ENCODE measurements around the gene TMEM30B. TPM values are rescaled to one million over a fixed set of nuclear protein-coding genes. Genes with fewer than 3 reads are reported as not detected.

TMEM30B gene
- total RNA-seq, 1 donor from 2014 or later = 10.5 TPM

GRCh38 chr14:61238611-61239245 is 42.4 kb downstream of the TMEM30B start:
- TF ChIP-seq, protein P1, sequence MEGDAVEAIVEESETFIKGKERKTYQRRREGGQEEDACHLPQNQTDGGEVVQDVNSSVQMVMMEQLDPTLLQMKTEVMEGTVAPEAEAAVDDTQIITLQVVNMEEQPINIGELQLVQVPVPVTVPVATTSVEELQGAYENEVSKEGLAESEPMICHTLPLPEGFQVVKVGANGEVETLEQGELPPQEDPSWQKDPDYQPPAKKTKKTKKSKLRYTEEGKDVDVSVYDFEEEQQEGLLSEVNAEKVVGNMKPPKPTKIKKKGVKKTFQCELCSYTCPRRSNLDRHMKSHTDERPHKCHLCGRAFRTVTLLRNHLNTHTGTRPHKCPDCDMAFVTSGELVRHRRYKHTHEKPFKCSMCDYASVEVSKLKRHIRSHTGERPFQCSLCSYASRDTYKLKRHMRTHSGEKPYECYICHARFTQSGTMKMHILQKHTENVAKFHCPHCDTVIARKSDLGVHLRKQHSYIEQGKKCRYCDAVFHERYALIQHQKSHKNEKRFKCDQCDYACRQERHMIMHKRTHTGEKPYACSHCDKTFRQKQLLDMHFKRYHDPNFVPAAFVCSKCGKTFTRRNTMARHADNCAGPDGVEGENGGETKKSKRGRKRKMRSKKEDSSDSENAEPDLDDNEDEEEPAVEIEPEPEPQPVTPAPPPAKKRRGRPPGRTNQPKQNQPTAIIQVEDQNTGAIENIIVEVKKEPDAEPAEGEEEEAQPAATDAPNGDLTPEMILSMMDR (IDR thresholded peaks at IDR 0.05; ENCODE audit: insufficient read depth, low read length, severe bottlenecking) = no peak
- Histone ChIP-seq H3K36me3 (ENCODE audit: control insufficient read depth, insufficient read depth, low read length) (no peaks in the 10 kb centered on the region), H3K4me3 (ENCODE audit: low read depth, low read length) (no peak overlapping the region), H3K27me3 (ENCODE audit: control insufficient read depth, insufficient read depth, low read length) (no peaks in the 10 kb centered on the region)
- DNase-seq (ENCODE audit: low read depth) = no peak
- FAIRE-seq = no peak

- TF ChIP-seq, protein P1 (IDR thresholded peaks at IDR 0.05; ENCODE audit: insufficient read depth, low read length, severe bottlenecking) = no peak
- DNase-seq (ENCODE audit: low read depth) = no peak
- no peak for FAIRE-seq
- Histone ChIP-seq H3K27me3 (ENCODE audit: control insufficient read depth, insufficient read depth, low read length) (no peaks in the 10 kb centered on the region), H3K4me3 (ENCODE audit: low read depth, low read length) (no peak overlapping the region), H3K36me3 (ENCODE audit: control insufficient read depth, insufficient read depth, low read length) (no peaks in the 10 kb centered on the region)
These were observed 46.8 kb downstream of the TMEM30B start for GRCh38 chr14:61234215-61234916.

DNA sequence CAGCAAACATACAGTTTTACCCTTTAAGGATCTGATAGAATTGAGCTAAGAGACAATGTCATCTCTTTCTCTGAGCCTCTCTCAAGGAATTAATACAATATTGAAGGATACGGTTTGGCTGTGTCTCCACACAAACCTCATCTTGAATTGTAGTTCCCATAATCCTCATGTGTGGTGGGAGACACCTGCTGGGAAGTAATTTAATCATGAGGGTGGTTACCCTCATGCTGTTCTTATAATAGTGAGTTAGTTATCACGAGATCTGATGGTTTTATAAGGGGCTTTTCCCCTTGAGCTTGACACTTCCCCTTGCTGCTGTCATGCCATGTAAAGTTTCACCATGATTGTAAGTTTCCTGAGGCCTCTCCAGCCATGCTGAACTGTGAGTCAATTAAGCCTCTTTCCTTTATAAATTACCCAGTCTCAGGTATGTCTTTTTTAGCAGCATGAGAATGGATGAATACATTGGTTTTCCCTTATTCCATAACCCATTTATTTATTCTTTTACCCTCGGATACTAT is 47.6 kb downstream of the TMEM30B start:
- H3K36me3 ChIP-seq (ENCODE audit: control insufficient read depth, insufficient read depth, low read length) = no peaks in the 10 kb centered on the region
- TF ChIP-seq, protein P1 (IDR thresholded peaks at IDR 0.05; ENCODE audit: insufficient read depth, low read length, severe bottlenecking) = no peak
- FAIRE-seq (no peak), DNase-seq (ENCODE audit: low read depth) (no peak)
- no peaks in the 10 kb centered on the region for H3K27me3 ChIP-seq (ENCODE audit: control insufficient read depth, insufficient read depth, low read length)
- no peak overlapping the region for H3K4me3 ChIP-seq (ENCODE audit: low read depth, low read length)

DNA sequence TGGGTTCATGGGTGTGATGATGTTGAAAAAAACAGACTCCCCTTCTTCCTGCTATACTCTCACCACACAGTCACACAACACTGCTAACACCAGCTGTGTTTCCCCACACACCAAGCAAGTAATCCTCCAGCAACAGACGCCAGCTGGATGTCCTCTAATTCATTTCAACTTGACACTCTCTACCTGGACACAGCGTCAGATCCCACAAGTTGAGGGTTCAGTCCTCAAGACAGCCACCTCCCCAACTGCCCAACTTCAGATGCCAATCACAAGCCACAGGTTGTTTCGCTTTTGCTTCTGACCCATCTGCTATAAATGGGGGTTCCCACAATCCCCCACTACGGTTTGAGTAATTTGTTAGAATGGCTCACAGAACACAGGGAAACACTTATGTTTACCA is 49.3 kb downstream of the TMEM30B start:
- no peak for DNase-seq (ENCODE audit: low read depth)
- TF ChIP-seq, protein P1 (IDR thresholded peaks at IDR 0.05; ENCODE audit: insufficient read depth, low read length, severe bottlenecking) = no peak
- no peak overlapping the region for H3K4me3 ChIP-seq (ENCODE audit: low read depth, low read length)
- no peak for FAIRE-seq
- no peaks in the 10 kb centered on the region for H3K36me3 ChIP-seq (ENCODE audit: control insufficient read depth, insufficient read depth, low read length)
- no peaks in the 10 kb centered on the region for H3K27me3 ChIP-seq (ENCODE audit: control insufficient read depth, insufficient read depth, low read length)

GRCh38 chr14:61229981-61230380 is 51.2 kb downstream of the TMEM30B start:
- FAIRE-seq = no peak

More at GRCh38 chr14:61229981-61230380, 51.2 kb downstream of the TMEM30B start:
- TF ChIP-seq, protein P1 (IDR thresholded peaks at IDR 0.05; ENCODE audit: insufficient read depth, low read length, severe bottlenecking) = no peak
- no peaks in the 10 kb centered on the region for H3K36me3 ChIP-seq (ENCODE audit: control insufficient read depth, insufficient read depth, low read length)
- DNase-seq (ENCODE audit: low read depth) = no peak
- no peaks in the 10 kb centered on the region for H3K27me3 ChIP-seq (ENCODE audit: control insufficient read depth, insufficient read depth, low read length)
- H3K4me3 ChIP-seq (ENCODE audit: low read depth, low read length) = no peak overlapping the region
